ENCODE results near the gene MATK.

GRCh38 chr19:3776479-3777040, 9.6 kb downstream of the MATK start:
- no peak for TF ChIP-seq CTCF (tag by site-specific recombination; IDR thresholded peaks at IDR 0.05)
- TF ChIP-seq ZNF223 (tag by site-specific recombination; IDR thresholded peaks at IDR 0.05) = no peak
- no peak for TF ChIP-seq ZNF324 (tag by site-specific recombination; IDR thresholded peaks at IDR 0.05)
- no peak for TF ChIP-seq REPIN1 (tag by site-specific recombination; IDR thresholded peaks at IDR 0.05; ENCODE audit: low read depth)
- TF ChIP-seq ZNF121 (tag by site-specific recombination; IDR thresholded peaks at IDR 0.05) = no peak
- TF ChIP-seq ZNF792 (tag by site-specific recombination; IDR thresholded peaks at IDR 0.05) = no peak
- TF ChIP-seq ZSCAN23 (tag by site-specific recombination; IDR thresholded peaks at IDR 0.05) = no peak
- TF ChIP-seq ZBTB10 (tag by site-specific recombination; IDR thresholded peaks at IDR 0.05) = no peak
- no peak for TF ChIP-seq YY1 (tag by site-specific recombination; IDR thresholded peaks at IDR 0.05)
- no peak for TF ChIP-seq PBX3 (CRISPR knock-in tag; IDR thresholded peaks at IDR 0.05)

Measured in HEK293 (cell line).